GM18858 (cell line): Measurements from ENCODE around the gene GALNT10.
"Not testable (repeated sequence)": the region's sequence is repeated elsewhere in the genome, so short reads cannot be mapped to it uniquely, and the experiment has no call there.

Experiments used
- ATAC-seq: cut with Tn5 transposase; IDR thresholded peaks from one replicate; pipeline ENCODE4 v1.9.1; 2021; ENCODE audit not compliant: unreplicated experiment

GALNT10 gene

GRCh38 chr5:154349626-154350264, 159.2 kb downstream of the GALNT10 start:
- ATAC-seq: no peak

DNA sequence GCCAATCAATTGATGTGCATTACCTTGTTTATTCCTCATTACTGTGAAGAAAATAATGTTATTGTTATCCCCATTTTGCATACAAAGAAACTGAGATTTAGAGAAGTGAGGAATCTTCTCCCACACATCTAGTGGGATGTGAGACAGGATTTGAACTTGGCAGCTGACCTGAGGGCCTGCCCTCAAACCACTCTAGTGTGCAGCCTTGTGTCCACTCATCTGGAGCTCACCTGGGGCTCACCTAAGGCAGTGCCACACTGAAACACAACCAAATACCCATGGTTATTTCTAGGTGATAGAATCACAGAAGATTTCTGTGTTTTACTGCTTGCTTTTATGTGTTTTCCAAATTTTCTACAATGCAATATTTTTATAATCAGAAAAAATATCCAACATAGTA, 160.6 kb downstream of the GALNT10 start:
- no peak for ATAC-seq

- ATAC-seq: peak; percentile 86
Observed at GRCh38 chr5:154351566-154351965, 161.0 kb downstream of the GALNT10 start.

GRCh38 chr5:154352960-154353548, 162.5 kb downstream of the GALNT10 start:
- ATAC-seq: no peak

- ATAC-seq: no peak
Observed at GRCh38 chr5:154355129-154355611, 164.6 kb downstream of the GALNT10 start.

- no peak for ATAC-seq
Observed at GRCh38 chr5:154356020-154356655, 165.6 kb downstream of the GALNT10 start.

DNA sequence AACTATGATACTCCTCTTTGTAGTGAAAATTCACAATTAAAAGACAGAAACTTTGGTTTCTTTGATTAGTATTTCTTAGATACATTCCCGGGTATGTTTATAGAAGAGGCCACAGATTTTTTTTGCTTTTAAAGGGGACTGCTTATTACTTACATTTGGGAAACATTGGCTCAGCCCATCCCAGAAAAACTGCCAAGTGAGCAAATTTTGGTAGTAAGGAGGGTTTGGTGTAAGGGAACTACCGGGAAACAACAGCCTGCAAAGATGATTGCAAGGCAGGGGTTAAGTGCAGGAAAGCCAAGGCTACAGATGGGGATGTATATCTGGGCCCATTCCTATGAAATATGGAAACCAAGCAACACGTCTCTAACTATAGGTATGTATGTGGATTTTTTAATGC, 166.4 kb downstream of the GALNT10 start:
- no peak for ATAC-seq

GRCh38 chr5:154358516-154359220, 168.1 kb downstream of the GALNT10 start:
- no peak for ATAC-seq

GRCh38 chr5:154359221-154359573, 168.7 kb downstream of the GALNT10 start:
- ATAC-seq: no peak

DNA sequence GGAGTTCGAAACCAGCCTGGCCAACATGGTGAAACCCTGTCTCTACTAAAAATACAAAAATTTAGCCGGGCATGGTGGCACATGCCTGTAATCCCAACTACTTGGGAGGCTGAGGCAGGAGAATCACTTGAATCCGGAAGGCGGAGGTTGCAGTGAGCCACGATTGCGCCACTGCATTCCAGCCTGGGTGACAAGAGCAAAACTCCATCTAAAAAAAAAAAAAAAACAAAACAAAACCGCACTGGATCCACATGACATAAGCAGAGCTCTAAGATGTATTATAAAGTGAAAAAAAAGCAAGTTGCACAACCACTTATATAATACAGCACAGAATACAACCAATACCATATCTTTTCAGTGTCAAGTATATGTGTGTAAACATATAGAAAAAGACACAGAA, 169.7 kb downstream of the GALNT10 start:
- not testable (repeated sequence) for ATAC-seq

DNA sequence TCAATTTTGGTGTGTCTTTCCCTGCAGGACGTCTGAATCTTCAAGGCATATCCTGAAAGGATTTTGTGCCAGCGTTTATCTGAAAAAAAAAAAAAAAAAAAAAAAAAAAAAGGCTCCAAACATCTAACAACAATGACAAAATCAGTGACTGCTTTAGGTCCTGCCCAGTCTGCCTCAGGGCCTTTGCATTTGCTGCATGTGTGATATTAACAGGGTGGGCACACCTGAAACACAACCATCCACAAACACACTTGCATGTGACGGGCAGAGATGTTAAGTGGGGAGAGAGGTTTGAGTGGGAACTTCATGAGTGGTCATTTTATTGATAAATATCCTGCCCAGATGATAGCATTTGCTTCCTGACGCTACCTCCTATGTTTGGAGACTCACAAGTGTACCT, 172.9 kb downstream of the GALNT10 start:
- ATAC-seq: no peak

DNA sequence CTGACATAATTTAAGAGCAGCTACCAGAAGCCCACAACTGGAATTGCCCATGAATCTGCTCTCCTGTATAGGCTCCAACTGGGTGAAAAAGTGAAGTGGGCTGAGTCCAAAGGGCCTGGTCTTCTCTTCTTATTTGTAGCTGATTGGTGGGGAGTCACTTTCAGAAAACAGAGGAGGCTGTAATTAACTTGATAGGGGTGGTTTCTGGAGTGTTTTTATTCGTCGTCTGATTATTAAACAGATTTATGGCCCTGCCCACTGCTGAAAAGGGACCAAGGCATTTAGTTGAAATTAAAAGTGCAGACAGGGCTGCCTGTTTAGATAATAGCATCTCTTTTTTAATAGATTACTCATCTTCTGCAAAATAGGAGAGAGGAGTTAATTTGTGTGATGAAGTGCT, 174.2 kb downstream of the GALNT10 start:
- ATAC-seq: no peak

DNA sequence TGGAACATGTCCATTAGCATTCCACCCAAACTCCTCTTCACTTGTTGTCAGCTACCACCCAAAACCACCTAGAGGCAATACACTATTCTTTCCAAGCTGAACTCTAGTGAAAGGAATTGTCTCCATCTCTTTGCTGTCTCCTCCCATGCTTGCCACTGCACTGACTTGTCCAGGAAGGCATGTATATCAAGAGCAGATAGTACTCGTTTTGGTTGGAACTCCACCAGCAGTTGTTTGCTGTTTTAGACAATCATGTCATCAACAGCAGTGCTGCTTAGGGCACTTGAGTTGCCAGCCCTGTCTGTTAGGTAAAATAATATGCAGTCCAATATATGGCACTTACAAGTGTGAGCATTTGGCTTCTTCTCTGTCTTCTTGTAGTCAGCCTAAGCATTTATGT, 175.3 kb downstream of the GALNT10 start:
- no peak for ATAC-seq

DNA sequence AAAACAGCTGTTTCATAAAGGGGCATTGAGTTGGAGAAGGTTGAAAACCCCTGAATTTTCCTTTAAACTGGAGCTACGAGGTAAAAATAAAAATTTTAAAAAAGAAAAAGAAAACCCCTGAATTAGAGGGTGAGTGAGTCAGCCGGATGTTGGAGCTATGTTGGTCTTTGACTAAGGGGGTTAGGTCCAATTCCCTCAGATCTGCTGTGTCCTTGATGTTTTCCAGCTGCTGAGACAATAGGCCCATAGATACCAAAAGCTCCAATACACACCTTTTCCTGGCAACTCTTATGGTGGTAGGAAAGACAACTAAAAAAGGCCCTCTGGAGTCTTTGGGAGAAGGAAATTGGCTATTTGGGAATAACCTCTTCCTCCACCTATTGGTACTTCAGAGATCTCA, 175.8 kb downstream of the GALNT10 start:
- ATAC-seq: no peak

DNA sequence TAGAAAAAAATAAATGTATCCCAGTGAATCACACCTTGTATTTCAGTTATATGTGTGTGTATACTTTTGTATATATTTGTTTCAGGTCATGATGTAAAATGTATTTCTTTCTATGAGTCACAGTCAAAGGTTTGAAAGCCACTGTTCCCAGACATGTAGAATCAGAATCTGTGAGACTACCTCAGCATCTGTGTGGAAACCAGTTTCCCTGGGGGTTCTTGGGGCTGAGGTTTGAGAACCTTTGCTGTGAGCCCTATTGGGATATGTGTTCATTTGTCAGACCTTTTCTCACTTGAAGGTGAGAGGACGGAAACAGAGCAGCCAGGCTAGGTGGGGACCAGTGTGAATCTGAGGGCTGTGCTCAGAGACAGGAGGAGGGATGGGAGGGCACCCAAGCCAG, 176.6 kb downstream of the GALNT10 start:
- ATAC-seq: peak; percentile 53

DNA sequence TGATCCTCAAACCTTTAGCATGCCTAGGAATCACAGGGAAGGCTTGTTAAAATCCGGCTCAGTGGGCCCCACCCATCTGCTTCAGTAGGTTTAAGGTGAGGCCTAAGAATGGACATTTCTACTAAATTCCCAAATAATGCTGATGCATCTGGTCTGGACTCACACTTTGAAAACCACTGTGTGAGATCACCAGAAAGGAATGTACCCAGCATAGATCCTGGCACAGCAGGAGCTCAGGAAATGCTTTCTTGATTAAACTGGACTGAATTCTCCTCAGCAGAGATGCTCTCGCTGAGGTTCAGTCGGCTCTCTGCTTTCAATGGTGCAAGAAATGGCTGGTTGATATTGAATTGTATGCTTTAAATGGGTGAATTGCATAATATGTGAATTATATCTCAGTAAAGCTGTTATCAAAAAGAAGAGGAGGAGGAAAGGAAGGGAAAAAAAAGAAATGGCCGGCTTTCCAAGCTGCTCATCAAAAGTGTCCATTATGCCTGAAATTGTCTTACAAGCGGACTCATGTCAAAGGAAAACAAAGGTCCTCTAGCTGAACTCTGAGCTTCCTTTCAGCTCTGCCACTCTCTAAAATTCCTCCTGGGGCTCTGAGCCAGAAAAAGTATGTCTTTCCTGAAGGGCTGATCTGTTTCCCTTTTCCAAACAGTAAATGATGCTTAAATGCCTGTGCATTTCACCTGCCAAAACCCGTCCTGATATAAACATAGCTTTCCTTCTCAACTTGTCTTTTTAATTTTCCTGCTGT, 177.7 kb downstream of the GALNT10 start:
- ATAC-seq: no peak

DNA sequence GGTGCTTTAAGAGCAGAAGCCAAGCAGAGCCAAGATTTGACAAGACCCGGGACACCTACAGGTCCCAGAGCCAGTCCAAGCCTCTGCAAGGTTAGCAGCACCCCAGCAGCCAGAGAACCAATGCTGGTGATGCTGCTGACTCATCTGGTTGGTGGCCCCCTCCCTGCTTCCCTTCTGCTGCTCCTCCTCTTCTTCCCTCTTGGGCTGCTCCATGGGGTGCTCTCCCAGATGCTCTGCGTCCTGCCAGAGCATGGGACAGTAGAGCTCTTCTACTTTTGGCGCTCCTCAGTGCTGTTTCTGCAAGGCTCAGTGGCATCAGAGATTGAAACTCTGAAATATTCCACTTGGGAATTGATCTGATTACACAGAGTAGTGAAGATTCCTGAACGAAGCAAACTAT, 179.1 kb downstream of the GALNT10 start:
- ATAC-seq: no peak

DNA sequence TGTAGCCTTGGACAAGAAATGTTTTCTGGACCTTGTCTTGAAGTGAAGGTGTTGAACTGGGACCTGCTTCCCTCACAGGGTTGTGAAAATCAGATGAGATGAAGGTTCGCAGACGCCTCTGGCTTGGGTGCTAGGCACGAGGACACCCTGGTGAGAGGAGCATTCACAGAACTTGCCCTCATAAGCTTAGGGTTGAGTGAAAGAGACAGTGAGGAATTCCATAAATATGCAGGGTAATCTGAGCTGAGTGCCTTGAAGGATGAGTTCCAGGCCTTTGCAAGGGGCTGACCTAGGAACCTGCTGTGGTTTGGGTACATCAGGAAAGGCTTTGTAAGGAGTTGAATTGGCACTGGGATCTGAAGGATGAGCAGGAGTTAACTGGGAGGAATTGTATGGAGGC, 179.6 kb downstream of the GALNT10 start:
- no peak for ATAC-seq

DNA sequence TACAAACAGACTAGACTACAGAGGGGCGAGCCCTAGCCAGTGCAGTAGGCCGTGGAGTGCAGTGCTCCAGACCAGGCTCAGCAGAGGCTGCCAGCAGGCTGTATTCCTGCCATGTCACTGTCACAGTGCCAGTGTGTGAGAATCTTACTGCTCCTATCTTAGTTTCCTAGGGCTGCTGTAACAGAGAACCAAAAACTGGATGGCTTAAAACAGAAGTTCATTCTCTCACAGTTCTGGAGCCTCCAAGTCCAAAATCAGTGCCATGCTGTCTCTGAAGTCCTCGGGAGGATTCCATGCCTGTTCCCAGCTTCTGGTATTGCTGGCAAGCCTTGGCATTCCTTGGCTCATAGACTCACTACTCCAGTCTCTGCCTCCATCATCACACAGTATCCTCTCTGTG, 180.3 kb downstream of the GALNT10 start:
- ATAC-seq: no peak

DNA sequence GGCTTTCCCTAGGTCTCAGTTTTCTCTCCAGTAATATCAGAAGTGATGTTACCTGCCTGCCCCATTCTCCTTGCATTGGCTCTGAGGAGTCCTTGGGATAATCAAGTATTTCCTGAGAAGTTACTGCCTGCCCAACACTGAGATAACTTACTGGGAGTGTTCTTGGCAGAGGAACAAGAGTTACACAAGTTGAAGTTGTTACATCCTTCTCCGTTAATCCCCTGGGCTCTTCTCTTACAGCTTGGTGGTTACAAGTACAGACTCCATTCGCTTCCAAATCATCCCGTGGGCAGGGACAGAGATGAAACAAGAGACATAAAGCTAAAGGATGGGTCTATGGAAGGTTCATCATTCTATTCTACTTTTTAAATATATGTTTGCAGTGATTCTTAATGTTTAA, 181.2 kb downstream of the GALNT10 start:
- ATAC-seq: no peak

DNA sequence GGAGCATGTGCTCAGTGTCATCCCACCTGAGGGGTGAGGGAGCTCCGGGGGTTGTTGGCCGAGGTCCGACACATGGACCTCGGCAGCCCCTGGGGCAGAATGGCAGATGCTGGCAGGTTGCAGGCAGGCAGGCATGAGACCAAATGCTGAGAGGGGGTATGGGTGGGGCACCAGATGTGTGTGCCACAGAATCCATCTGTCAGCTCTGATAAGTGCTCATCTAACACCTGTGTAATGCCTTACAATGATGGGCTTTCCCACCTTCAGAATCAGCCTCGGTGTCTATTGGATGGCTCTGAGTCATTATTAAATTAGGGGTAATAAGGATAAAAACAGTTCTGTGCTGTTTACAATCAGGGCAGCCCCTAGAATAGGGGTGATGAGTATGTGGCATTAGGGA, 182.1 kb downstream of the GALNT10 start:
- no peak for ATAC-seq
